ENCODE results near the gene SFTPB.
"Not testable (repeated sequence)": the region's sequence is repeated elsewhere in the genome, so short reads cannot be mapped to it uniquely, and the experiment has no call there.

Gene SFTPB

GRCh38 chr2:85668009-85668856 lies at the start of gene SFTPB:
Gene SFTPB, minus strand, starts transcription at chr2:85668199. Its CDS starts 16 bp downstream, at chr2:85668183.
- peak; percentile 81 for ATAC-seq
- TF ChIP-seq TCF4 (CRISPR knock-in tag; IDR thresholded peaks at IDR 0.05; ENCODE audit: borderline replicate concordance) = no peak
- no peak for TF ChIP-seq RARB (CRISPR knock-in tag; IDR thresholded peaks at IDR 0.05)
- TF ChIP-seq ZNF70 (CRISPR knock-in tag; IDR thresholded peaks at IDR 0.05) = no peak
- no peak for TF ChIP-seq CREB5 (CRISPR knock-in tag; IDR thresholded peaks at IDR 0.05; ENCODE audit: low read depth)
- no peak for TF ChIP-seq CSDC2 (CRISPR knock-in tag; IDR thresholded peaks at IDR 0.05)
- TF ChIP-seq BACH2 (CRISPR knock-in tag; IDR thresholded peaks at IDR 0.05; ENCODE audit: borderline replicate concordance) = no peak
- TF ChIP-seq PPARA (CRISPR knock-in tag; IDR thresholded peaks at IDR 0.05; ENCODE audit: borderline replicate concordance) = no peak
- TF ChIP-seq SNAI2 (CRISPR knock-in tag; IDR thresholded peaks at IDR 0.05) = no peak
- no peak for TF ChIP-seq POU6F1 (CRISPR knock-in tag; IDR thresholded peaks at IDR 0.05; ENCODE audit: borderline replicate concordance, low read depth)
- no peak for TF ChIP-seq ZC3H10 (CRISPR knock-in tag; IDR thresholded peaks at IDR 0.05)
- no peak for TF ChIP-seq PATZ1 (CRISPR knock-in tag; IDR thresholded peaks at IDR 0.05; ENCODE audit: borderline replicate concordance)
- no peak for TF ChIP-seq GLIS3 (CRISPR knock-in tag; IDR thresholded peaks at IDR 0.05)

- ATAC-seq = peak; percentile 93
- peak; percentile 85 for TF ChIP-seq TCF4 (CRISPR knock-in tag; IDR thresholded peaks at IDR 0.05; ENCODE audit: borderline replicate concordance)
- no peak for TF ChIP-seq PATZ1 (CRISPR knock-in tag; IDR thresholded peaks at IDR 0.05; ENCODE audit: borderline replicate concordance)
- no peak for TF ChIP-seq ISL1 (CRISPR knock-in tag; IDR thresholded peaks at IDR 0.05)
- peak; percentile 44; the same call in 1 of the 2 replicates for TF ChIP-seq ZFP3 (CRISPR knock-in tag; IDR thresholded peaks at IDR 0.05)
Observed at GRCh38 chr2:85717308-85718008, 49.5 kb upstream of the SFTPB start.

GRCh38 chr2:85716346-85716914 lies 48.4 kb upstream of the SFTPB start:
- TF ChIP-seq CSRNP3 (CRISPR knock-in tag; IDR thresholded peaks at IDR 0.05) = no peak
- no peak for TF ChIP-seq ZNF8 (CRISPR knock-in tag; IDR thresholded peaks at IDR 0.05)
- TF ChIP-seq ZFP30 (CRISPR knock-in tag; IDR thresholded peaks at IDR 0.05) = no peak
- TF ChIP-seq SNAI2 (CRISPR knock-in tag; IDR thresholded peaks at IDR 0.05) = no peak
- TF ChIP-seq ZC3H10 (CRISPR knock-in tag; IDR thresholded peaks at IDR 0.05) = no peak
- no peak for TF ChIP-seq ISL1 (CRISPR knock-in tag; IDR thresholded peaks at IDR 0.05)
- ATAC-seq = no peak

- no peak for ATAC-seq
- TF ChIP-seq OSR1 (CRISPR knock-in tag; IDR thresholded peaks at IDR 0.05) = no peak
- no peak for TF ChIP-seq ZNF8 (CRISPR knock-in tag; IDR thresholded peaks at IDR 0.05)
- TF ChIP-seq ZNF70 (CRISPR knock-in tag; IDR thresholded peaks at IDR 0.05) = no peak
- TF ChIP-seq TOX (CRISPR knock-in tag; IDR thresholded peaks at IDR 0.05; ENCODE audit: borderline replicate concordance) = no peak
- no peak for TF ChIP-seq RARB (CRISPR knock-in tag; IDR thresholded peaks at IDR 0.05)
- no peak for TF ChIP-seq ESRRG (CRISPR knock-in tag; IDR thresholded peaks at IDR 0.05)
- no peak for TF ChIP-seq ZFP30 (CRISPR knock-in tag; IDR thresholded peaks at IDR 0.05)
- no peak for TF ChIP-seq ZC3H10 (CRISPR knock-in tag; IDR thresholded peaks at IDR 0.05)
Observed at GRCh38 chr2:85714841-85715240, 46.8 kb upstream of the SFTPB start.

GRCh38 chr2:85714421-85714820 lies 46.4 kb upstream of the SFTPB start:
- not testable (repeated sequence) for ATAC-seq
